ENCODE measurements around the gene ADD2. TPM values are rescaled to one million over a fixed set of nuclear protein-coding genes. Genes with fewer than 3 reads are reported as not detected.
A peak's percentile ranks its signal among the peaks of the same experiment; 100 is the strongest.

Gene ADD2
- polyA plus RNA-seq, 1 donor = 3.0 TPM

- no peak for DNase-seq
These were observed 69.2 kb downstream of the ADD2 start for GRCh38 chr2:70698847-70699246.

GRCh38 chr2:70697603-70698383, 70.2 kb downstream of the ADD2 start:
- no peak for DNase-seq

- no peak for DNase-seq
These were observed 71.9 kb downstream of the ADD2 start for GRCh38 chr2:70696142-70696541.

- DNase-seq = no peak
These were observed 75.7 kb downstream of the ADD2 start for GRCh38 chr2:70692256-70692655.

- no peak for DNase-seq
These were observed 76.4 kb downstream of the ADD2 start for GRCh38 chr2:70691497-70692140.

- no peak for DNase-seq
These were observed 77.2 kb downstream of the ADD2 start for GRCh38 chr2:70690846-70691245.

- no peak for DNase-seq
These were observed 79.6 kb downstream of the ADD2 start for GRCh38 chr2:70688427-70688826.

- no peak for DNase-seq
These were observed 80.6 kb downstream of the ADD2 start for GRCh38 chr2:70687461-70687795.

GRCh38 chr2:70686577-70687460, 81.2 kb downstream of the ADD2 start:
- DNase-seq = peak; percentile 8

GRCh38 chr2:70685771-70686171, 82.2 kb downstream of the ADD2 start:
- DNase-seq = no peak

- no peak for DNase-seq
These were observed 83.0 kb downstream of the ADD2 start for GRCh38 chr2:70684846-70685622.

- DNase-seq = no peak
These were observed 84.5 kb downstream of the ADD2 start for GRCh38 chr2:70683455-70683854.

GRCh38 chr2:70680735-70681134, 87.3 kb downstream of the ADD2 start:
- no peak for DNase-seq

- DNase-seq = no peak
These were observed 88.7 kb downstream of the ADD2 start for GRCh38 chr2:70679259-70679658.

- DNase-seq = no peak
These were observed 89.3 kb downstream of the ADD2 start for GRCh38 chr2:70678576-70679143.

- no peak for DNase-seq
These were observed 91.5 kb downstream of the ADD2 start for GRCh38 chr2:70676301-70677035.

- no peak for DNase-seq
These were observed 92.1 kb downstream of the ADD2 start for GRCh38 chr2:70675862-70676261.

GRCh38 chr2:70674636-70675430, 93.2 kb downstream of the ADD2 start:
- DNase-seq = no peak

- no peak for DNase-seq
These were observed 94.9 kb downstream of the ADD2 start for GRCh38 chr2:70673041-70673647.

GRCh38 chr2:70671092-70671675, 96.8 kb downstream of the ADD2 start:
- DNase-seq = no peak

Measured in hindlimb muscle (tissue), 1 donor.